CD4-positive, alpha-beta T cell treated with Interferon gamma for 1 hour (primary cell): ENCODE data around the gene ARHGAP6.

Source experiments
- DNase-seq: peaks from one replicate; pipeline ENCODE4 v3.0.0-alpha.2; 2020

The ARHGAP6 gene

DNA sequence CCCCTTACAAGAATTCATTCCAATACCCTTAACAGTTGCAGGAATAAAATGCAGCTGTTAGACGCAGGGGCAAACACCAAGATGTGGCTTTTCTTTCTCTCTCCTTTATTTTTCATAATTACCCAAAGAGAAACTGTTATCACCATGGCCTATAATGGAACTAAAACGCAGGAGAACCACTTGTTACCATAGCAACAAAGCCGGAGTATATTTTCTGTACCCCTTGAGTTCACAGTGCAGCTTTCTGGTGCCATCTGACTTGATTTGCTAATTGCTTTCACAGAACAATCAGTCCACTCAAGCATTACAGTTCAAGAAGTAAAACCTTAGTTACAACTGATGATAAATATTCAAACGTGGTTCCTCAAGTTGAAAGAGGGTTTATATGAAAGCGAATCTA is 214.6 kb downstream of the ARHGAP6 start:
- DNase-seq: no peak

DNA sequence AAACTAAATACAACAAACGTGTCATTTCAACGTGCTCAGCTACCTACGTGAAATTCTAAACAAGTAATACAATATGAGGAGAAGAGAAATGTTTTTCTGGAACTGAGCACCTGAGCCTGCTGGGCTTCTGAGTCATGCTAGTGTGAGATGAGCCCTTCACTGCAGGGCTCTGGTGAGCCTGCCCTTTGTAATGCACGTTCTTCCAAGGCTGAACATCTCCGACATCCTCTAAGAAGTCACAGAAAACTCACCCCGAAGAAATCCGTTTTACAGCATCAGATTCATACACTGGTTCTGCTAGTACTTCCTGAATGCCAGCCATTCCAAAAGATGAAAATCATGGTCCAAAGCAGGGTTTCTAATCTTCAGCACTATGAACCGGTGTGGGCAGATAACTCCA is 215.4 kb downstream of the ARHGAP6 start:
- no peak for DNase-seq

DNA sequence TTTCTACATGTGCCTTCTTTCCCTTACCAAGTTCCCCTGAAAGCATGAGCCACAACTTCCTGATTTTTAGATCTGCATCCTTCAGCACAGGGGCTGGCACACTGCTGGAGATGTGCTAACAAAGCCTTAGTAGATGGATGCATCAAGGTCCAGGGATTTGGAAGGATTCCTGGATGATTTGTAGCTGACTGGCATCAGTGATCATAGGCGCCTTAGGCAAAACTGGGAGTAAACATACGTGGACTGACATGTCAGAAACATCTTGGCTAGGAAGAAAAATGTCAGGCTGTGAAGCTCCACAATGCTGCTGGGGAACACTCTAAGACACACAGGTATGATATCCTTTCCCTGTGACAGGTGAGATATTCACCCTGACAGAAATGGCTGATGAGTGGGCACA is 216.1 kb downstream of the ARHGAP6 start:
- no peak for DNase-seq

DNA sequence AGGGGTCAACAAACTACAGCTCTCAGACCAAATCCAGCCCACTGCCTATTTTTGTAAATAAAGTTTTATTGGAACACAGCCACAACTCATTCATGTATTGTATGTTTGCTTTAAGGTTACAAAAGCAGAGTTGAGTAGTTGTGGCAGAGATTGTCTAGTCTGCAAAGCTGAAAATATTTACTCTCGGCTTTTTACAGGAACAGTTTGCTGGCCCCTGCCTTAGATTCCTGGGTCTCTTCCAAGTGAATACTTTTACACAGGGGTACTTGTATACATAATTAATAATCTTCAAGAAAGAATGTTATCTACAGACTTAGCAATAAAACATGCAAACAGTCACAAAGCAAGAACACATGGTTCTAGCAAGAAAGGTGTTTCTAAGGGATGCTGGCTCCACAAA is 218.3 kb downstream of the ARHGAP6 start:
- no peak for DNase-seq

DNA sequence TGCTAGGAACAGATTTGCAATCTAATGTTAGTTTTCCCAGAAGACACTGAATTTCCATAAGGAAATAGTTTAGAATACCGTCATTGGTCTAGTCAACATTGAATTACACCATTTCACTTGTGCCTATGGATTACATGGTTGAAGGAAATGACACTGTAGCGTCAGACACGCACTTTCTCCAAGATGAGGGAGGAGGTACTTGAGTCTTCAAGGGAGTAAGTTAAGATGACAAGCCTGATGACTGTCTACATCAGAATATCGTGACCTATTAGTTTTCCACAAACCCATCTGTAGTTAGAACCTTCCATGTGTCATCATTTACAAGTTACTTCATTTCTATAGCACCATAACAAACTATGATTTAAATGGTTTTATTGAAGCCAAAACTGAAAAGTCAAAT is 218.8 kb downstream of the ARHGAP6 start:
- no peak for DNase-seq

DNA sequence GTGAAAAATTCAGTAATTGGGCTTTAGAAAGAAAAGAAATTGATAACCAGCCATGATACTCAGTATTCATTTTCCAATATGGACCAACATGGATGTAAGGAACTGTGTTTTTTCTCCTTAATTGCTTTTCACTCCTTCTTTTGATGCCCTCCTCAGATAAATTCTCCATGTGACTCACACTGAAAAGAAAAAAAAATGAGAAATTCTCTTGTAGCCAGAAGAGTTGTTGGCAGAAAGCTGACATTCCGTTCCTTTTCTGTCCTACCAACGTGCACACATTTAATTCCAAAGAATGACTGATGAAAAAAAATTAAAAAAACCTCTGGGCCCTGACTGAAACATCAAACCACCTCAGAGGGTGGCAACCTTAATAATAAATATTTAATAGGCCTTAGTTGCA is 219.4 kb downstream of the ARHGAP6 start:
- no peak for DNase-seq

DNA sequence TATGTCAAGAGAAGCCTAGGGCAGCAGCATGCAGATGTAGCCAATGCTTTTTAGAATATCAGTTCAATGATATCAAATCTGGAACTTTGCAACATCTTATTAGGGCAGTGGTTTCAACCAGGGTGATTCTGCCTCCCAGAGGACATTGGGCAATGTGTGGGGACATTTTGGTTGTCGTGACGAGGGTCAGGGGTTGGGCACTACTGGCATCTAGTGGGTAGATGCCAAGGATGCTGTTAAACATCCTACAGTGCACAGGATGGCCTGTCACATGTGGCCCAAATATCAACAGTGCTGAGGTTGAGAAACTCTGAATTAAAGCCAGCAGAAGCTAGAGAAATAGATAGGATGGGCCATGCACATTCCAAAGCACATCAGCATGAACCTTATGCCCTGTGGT is 220.2 kb downstream of the ARHGAP6 start:
- DNase-seq: no peak

DNA sequence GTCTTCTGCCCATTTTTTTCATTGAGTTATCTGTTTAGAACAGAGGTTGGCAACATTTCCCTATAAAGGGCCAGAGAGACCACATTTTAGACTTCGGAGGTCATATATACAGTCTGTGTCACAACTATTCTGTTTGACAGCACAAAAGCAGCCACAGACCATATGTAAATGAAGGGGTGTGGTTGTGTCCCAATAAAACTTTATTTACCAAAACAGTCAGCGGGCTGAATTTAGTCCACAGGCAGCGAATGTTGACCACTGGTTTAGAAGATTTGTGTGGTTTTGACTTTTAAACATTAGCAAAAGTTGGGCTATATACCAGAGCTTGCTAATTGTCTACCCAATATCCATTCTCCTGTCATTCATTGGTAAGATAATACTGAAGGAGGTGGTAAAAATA is 221.7 kb downstream of the ARHGAP6 start:
- DNase-seq: no peak

DNA sequence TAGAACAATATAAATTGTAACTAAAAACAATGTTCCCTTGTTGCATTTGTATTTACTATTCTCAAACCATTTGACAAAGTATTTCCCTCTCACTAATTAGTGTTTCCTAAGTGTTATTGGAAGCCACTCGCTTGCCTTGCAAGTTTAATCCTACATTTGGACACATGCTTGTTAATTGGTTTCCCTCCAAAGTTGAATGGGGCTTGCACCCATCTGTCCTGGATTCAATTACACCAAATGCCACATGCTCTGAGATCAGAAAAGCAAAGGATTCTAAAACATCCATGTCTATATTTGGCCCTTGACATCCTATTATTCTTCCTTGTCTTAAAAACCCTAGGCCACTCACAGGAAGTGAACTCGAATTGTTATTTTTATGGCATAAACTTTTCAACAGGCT is 225.9 kb downstream of the ARHGAP6 start:
- DNase-seq: no peak

DNA sequence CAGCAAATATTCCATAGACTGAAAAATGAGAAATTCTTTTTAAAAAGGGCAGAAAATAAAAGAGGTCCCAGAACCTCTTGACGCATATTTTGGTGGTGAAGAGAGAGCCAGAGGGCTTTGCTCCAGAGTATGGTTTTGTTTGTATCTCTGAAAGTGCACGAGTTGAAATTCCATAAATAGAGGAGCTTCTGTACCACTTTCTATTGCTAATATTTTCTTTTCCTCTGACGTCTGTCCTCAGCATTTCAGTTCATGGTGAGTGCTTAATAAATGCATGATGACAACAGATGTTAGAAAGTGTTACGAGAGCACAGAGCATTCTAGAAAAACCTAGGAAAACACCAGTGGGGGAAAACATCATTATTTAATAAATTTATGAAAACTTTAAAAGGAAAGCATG is 227.0 kb downstream of the ARHGAP6 start:
- DNase-seq: no peak

DNA sequence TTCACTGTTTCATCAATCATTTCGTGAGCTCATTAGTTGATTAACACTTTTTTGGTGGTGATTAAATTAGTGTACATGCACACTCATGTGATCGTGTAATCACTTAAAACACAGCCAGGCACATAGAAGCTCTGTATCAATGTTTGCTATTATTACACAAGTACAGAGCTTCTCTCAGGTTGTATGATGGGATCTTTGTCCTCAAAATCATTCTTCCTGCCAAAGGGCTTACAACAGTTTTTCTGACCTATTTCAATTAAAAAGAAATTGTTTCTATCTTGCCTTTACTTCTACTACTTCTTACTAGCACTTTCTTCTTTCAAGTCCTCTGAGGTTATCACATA is 227.4 kb downstream of the ARHGAP6 start:
- DNase-seq: no peak

DNA sequence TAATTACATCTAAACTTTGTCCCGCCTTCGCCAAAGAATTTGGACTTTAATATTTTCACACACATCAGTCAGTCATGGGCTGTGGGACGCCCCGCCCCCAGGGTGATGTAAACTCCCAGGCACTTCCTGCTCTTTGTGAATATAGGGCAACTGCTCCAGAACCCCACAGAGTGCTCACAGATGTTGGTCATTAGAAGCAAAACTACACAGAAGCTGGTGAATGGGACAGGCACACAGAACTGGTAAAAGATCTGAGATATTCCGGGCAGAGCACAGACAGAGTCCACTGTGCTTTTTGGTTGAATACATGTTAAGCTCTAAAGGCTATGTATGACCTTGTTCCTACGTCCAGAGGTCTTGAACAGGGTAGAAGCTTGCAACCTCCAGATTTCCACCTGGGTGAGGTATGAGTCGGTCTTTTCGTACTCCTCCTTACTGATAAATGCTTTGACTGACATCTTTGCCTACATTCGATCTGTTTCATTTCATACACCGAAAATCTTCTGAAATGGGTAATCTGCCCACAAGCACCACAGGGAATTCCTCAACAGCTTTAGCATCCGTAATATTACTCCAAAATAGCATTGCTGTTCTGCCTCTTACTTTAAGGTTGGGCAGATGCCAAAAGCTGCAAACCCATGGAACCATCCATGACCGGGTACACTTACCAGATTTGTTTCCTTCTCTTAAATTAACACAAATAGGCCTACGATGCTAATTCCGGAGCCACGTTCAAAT is 227.9 kb downstream of the ARHGAP6 start:
- no peak for DNase-seq

DNA sequence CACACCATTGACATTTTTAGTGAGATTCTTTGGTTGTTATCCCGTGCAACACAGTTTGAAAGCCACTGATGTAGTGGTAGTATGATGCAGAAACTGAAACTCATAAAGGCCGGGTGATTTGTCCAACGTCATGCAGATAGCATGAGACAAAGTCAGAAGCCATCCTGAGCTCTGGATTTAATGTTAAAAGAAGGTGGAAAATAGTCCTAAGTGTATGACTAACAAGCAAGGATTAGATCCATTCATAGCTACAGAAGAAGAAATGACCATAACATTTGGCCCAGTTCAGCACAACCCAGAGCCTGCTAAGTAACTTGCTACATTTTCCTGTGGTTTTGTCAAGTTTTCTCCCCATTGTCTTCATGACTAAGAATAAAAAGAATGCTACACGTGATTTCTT is 230.2 kb downstream of the ARHGAP6 start:
- DNase-seq: no peak

DNA sequence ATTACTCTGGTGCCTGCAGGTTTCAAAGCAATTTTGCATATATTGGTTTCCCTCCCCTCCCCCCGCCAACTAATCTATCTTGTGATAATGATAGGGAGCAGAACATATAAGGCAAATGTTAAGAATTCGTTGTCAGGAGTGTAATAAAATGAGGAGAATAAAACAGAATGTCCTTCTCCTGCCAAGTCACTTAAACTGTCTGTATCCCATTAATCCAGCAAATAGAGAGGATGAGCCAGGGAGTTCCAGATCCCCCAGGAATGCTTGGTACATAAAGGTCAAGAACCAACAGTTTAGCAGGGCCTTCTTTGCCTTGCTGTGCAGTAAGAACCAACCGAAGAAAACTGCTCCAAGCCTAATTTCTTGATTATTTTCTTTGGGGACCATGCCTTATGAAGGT is 231.1 kb downstream of the ARHGAP6 start:
- no peak for DNase-seq

DNA sequence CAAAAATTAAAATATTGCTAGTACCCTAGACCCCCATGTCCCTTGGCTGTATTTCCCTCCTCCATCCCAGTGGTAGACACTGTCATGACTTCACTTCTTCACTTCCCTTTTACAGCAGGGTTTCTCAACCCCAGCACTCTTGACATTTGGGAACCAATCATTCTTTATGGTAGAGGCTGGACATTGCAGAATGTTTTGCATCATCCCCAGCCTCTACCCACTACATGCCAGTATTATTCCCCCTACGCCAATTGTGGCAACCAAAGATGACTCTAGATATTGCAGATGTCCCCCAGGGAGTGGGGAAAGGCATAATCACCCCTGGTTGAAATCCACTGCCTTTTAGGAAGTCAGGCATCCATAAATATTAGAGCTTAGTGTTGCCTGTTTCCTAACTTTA is 233.9 kb downstream of the ARHGAP6 start:
- no peak for DNase-seq

DNA sequence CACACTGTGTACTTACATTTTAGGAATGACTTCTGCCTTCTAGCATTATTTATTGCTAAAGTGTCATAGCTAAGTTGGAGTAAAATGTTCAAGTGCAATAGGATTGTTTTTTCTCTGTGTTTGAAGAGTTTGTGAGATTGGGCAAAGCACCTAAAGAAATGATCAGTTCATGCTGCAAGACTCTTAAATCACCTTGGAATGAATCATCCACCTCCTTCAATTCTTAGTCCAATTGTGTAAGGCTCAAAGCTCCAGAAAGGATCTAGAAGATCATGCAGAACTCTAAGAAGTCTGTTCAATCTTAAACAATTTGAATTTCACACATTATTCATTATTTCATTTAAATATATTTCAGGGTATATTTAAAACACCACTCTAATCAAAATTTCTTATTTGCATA is 235.4 kb downstream of the ARHGAP6 start:
- no peak for DNase-seq

DNA sequence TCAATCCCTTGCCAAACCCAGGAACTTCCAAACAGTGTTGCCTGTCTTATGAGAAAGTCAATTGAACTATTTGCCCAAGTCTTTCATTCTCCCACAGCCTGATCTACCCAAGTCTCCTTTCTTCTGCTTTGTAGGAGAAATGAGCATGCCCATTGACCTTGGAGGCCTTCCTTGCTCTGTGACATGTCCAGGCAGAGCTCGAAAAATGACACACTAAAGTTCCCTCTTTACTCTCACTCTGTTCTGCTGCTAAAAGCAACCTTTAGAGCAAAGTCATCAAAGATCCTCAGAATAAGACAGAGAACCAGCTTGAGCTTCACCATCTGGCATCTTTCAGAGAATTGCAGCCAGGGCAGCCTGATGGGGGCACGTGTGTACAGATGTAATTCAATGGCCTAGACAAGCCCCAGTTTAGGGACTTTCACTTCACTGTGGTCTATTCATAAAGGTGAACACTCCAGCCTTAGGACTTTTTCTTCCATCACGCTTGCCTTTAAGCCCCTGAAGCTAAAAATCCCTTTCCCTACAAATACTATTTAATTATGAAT is 236.1 kb downstream of the ARHGAP6 start:
- no peak for DNase-seq

DNA sequence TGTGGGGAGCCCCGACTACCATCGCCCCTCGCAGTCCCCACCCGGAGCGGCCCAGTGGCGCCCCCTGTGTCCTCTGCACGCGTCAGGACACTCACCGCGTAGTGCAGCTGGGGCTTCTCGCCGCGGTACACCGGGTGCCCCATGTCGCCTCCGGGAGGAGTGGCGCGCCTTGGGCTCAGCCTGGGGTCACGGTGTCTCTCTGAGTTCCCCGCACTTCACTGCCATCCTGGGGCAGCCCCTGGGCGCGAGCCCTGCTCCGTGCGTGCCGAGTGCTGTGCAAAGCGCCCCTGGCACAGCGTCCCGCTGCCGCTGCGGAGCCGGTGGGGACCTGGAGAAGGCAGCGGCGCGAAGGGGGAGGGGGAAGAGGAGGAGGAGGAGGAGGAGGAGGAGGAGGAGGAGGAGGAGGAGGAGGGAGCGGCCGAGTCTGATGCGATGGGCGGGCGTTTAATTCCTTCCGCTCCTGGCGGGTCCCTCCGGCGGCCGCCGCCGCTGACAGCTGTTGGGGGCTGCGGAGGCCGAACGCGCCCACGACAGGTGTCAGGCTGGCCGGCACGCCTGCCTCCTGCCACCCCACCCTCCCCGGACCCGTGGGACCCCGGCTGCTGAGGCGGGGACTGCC is 238.2 kb downstream of the ARHGAP6 start:
- no peak for DNase-seq

DNA sequence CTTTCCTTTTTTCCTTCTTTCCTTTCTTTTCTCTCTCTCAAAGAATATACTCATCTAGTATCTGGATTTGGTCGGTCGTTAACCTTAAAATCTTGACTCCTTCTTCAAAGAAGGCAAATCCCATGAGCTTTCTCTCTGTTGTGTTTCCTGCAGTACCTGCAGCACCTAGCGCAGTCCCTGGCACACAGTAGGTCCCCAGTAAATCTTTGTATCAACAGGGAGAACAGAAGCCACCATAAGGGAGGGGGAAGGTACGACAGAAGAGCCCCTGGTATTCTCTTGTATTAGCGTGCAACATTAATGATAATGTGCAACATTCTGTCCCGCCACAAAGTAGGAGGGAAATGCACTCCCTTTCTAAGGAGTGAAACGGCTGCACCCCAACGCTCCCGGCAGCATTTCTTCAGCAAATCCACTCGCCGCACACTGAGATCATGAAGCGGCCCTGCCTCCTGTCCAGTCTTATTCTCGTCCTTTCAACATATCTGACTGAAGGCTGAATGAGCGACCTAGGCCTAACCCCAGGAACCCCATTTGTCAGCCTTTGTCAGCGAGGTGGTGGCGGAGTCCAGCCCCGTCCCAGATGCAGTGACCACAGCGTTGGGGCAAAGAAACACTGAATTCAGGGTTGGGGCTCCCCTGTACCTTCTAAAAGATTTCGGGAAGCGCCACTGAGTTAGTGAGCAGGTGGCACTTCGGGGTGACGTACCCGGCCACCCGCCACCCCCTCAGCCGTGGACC is 238.8 kb downstream of the ARHGAP6 start:
- no peak for DNase-seq

DNA sequence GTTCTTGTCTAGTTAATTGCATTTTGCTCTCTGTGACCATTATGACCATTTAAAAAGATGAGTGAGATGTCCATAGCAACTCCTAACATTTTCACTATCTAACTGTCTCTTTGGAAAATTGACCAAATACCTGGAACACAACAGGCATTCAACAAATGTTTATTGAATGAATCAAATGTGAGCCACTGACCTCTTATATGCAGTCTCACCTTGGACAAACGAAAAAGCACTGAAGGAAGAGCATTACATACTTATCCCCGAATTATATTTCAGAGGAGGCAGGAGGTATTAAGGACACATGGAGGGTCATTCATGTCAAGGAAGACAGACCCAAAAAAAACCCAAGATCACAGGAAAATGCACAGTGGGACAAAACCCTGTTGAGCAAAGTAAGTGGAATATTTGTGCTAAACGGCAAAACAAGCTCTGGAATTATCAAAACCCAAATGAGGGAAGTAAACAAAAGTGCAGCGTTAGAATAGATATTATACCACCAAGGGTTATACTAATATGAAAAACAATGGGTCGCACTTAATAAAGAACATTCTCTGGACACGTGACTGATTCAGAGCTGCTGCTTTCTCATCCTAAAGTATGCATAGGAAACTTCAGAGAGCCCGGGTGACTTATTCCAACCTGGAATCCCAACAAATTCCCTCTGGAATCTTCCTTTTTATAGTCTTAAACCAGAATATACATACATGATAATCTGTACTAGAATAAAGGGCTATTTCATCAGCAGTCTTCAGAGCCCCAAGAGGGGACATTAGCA is 240.6 kb downstream of the ARHGAP6 start:
- no peak for DNase-seq

DNA sequence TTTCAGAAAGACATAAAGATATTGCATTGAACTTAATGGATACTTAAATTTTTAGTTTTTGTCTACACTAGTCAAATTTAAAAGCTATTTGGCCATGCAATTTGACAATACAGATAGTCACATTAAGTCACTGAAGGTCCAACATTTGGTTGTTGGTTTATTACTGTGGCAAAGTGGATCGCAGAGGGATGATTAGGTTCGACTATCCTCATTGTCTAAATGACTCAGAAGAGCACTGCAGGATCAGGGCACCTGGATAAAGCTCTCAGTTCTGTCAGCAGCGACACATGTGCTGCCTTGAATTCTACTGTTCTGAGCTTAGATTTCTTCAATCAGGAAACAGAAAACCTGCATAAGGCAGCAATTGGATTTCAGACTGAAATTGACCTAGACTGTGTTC is 241.8 kb downstream of the ARHGAP6 start:
- DNase-seq: no peak

DNA sequence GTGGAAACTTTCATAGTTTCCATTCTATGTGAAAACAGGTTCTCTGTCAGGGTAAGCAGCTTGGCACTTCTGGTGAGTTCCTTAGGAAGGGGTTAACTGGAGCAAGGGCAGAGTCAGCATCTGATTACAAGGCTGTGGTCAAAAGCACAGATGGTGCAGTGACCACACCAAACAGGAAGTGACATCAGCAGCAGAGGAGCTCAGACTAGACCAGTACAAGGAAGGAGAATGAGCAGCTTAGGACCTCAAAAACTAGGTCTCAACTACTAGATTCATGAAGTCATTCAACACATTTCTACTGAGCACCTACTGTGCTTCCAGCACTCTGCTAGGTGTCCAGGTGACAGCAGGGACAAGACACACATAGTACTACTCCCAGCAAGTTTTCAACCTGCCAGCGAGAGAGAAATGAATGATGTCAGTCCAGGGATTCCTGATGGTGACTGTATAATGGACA is 242.3 kb downstream of the ARHGAP6 start:
- peak; percentile 20 for DNase-seq

DNA sequence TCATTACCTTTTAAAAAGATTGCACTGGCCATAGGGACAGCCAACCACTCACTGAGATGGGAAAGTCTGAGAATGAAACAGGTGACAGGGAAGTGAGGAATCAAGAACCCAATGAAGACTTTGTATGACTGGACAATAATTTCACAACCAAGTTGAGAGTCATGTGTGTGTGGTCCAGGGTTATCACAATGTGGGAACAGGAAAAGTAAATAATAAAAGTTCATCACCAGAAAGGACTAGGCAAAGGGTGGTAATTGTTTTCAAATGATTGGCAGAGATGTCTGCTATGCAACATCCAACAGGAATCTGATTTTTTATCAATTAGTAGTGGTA is 243.2 kb downstream of the ARHGAP6 start:
- DNase-seq: no peak
